HG03439 (cell line): ENCODE data around the gene TCEAL3.
"Not testable (repeated sequence)": the region's sequence is repeated elsewhere in the genome, so short reads cannot be mapped to it uniquely, and the experiment has no call there.

Experiments
- ATAC-seq: cut with Tn5 transposase; IDR thresholded peaks from one replicate; pipeline ENCODE4 v1.9.1; 2021; ENCODE audit warnings: mild to moderate bottlenecking, moderate library complexity; ENCODE audit not compliant: unreplicated experiment

The TCEAL3 gene

GRCh38 chrX:103607364-103608305 is at the start of gene TCEAL3:
TSS of gene TCEAL3 (plus strand) at chrX:103607963. CDS start at chrX:103609065, 1,102 bp downstream.
- ATAC-seq, result peak; percentile 80

DNA sequence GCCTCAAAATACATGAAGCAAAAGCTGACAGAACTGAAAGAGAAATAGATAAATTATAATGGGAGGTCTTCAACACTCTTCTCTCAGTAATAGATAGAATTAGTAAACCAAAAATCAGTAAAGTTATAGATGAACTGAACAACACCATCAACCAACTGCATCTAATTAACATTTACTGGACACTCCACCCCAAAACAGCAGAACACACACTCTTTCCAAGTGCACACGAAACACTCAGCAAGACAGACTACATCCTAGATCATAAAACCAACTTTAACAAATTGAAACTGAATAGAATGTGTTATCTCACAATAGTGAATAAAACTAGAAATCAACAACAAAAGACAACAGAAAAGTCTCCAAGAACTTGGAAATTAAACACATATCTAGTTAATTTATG is 47.5 kb upstream of the TCEAL3 start:
- no peak for ATAC-seq

DNA sequence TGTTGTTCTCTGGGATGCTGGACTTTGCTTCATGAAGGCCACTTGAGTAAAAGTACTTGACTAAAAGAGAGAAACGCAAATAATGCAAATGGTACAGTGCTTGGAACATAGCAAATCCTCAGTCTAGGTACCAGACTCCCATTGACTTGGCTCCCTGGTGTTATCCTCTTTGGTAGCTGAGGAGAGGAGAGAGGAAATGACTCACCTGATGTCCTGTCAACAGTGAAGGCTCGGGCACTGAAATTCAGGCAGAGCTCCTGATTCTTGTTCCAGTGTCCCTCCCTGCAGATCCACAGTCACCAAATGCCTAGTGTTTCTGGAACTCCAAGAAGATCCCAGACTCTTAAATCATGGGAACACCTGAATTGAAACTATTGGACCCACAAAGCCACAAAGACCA is 45.0 kb upstream of the TCEAL3 start:
- ATAC-seq, result no peak

DNA sequence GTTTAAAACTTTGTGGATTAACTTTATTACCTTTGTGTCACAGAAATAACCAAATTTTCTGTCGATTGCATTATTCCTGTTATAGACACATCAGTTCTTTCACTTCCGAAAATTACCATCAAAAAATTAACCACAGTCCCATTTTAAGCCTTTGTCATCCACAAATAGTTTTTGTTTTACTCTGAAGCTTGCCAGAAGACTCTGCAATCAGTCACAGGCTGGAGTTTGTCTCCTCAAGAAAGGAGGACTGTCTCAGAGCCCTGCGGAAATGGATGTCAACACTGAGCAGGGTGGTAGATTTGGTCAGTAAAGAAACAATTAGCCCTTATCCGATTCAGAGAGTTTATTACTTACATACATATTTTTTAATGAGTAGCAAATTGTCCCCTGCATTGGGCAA is 42.6 kb upstream of the TCEAL3 start:
- no peak for ATAC-seq

- no peak for ATAC-seq
Measured at GRCh38 chrX:103565752-103566151, 42.0 kb upstream of the TCEAL3 start.

DNA sequence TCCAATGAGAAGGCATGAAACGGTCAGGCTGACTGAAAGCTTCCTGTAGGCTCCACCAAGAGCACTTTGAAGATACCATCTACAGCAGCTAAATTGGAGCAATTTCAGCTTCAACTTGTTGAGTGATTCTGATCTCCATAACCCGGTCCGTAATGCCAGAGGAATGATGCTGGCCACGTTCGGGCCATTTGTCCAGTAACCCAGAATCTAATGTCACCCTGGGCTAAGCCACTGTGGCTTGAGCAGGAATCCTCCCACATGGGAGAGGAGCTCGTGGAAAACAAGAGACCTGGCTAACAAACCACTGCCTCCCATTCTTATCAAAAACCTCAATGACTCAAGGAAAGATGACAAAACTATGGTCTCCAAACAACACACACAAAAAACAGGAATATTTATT is 36.6 kb upstream of the TCEAL3 start:
- no peak for ATAC-seq

- ATAC-seq, result no peak
Measured at GRCh38 chrX:103571726-103572125, 36.0 kb upstream of the TCEAL3 start.

GRCh38 chrX:103573202-103573601 is 34.6 kb upstream of the TCEAL3 start:
- no peak for ATAC-seq

GRCh38 chrX:103584596-103584995 is 23.2 kb upstream of the TCEAL3 start:
- no peak for ATAC-seq

DNA sequence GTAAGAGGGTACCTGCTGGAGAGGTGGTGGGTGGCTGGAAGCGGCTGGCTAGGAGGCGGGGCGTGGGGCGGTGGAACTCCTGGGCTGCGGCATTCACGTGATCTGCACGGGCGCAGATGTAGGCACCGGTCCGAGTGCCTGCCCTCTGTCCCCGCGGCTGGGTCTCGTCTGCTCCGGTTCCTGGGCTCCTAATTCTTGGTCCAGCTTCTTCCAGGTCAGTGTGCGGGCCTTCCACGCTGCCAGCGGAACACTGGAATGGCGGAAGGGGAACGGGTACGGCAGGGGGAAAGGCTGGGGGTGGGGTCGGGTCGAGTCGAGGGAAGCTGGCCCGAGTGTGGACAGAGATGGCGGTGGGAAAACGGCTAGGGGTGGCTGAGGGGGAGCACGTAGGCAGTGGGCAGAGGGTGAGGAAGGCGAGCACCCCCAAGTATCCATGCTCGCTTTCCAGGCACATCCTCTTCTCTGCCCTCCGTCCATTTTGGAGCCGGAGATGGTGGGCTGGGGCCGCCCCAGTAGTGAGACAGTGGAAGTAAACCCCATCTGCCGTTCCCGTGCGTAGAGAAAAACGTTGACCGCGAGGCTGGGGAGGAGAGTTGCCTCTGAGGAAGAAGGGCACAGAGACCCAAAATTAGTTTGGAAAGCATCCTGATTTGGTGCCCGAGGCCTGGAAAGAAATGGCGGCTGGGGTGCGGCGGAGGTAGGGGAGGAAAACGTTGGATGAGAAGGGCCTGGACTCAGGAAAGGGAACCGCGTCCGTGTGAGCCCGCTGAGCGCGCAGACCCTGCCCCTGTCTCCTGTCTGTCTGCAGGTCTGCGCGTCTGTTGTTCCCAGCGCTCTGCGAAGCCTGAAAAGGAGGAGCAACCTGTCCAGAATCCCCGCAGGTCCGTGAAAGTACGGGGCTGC is 22.1 kb upstream of the TCEAL3 start, which contains the start of gene TCEAL4:
TCEAL4 (plus strand) TSS at position 105 of the 903 bp plus-strand sequence. CDS start 1,161 bp downstream, outside the sequence.
- no peak for ATAC-seq

DNA sequence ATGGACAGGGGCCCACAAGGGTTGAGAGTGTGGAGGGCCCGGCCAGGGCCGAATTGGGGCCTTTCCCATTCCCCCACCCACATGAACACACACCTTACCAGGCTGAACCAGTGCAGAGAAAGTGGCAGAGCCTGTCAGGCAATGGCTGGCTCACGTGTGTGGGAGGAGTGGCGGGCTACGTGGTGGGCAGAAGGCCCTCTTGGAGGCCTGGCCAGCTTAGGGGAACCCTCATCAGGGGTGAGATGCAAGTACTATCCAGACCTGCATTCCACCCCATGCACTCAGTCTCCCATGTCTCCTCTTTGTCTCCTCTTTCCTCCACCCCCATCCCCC is 21.5 kb upstream of the TCEAL3 start:
- ATAC-seq, result no peak

- no peak for ATAC-seq
Measured at GRCh38 chrX:103586659-103587058, 21.1 kb upstream of the TCEAL3 start.

- ATAC-seq, result not testable (repeated sequence)
Measured at GRCh38 chrX:103592295-103592694, 15.5 kb upstream of the TCEAL3 start.

- ATAC-seq, result not testable (repeated sequence)
Measured at GRCh38 chrX:103595202-103595601, 12.6 kb upstream of the TCEAL3 start.

DNA sequence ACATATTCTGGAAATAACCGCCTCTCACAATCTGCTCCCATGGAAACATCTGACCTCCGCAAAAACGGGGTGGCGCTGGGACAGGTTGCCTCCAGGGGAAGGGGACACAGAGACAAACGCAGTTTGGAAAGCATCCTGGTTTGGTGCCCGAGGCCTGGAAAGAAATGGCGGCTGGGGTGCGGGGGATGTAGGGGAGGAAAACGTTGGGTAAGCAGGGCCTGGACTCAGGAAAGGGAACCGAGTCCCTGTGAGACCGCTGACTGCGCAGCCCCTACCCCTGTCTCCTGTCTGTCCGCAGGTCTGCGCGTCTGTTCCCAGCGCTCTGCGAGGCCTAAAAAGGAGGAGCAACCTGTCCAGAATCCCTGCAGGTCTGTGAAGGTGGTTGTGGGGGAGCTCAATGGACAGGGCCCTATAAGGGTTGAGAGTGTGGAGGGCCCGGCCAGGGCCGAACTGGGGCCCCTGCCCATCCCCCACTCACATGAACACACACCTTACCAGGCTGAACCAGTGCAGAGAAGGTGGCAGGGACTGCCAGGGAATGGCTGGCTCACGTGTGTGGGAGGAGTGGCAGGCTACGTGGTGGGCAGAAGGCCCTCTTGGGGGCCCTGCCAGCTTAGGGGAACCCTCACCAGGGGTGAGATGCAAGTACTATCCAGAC is 672 bp downstream of the TCEAL3 start:
- peak; percentile 13 for ATAC-seq

DNA sequence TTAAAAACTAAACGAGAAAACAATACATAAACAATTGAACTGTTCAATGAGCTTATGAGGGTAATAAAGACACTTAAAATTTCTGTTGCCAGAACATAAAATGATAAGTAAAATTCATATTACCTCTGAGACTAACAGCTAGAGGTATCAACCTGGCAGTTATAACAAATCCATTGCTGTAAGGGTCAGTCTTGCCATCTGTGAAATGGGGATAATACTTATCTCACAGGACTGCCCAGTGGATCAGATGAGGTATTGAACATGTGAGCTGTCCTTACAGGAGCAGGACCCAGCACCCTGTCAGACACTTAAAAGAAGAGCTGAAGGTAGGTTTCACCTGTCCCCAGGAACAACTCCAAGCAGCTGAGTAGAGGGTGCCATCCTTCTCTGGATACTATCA is 2.5 kb downstream of the TCEAL3 start:
- ATAC-seq, result no peak

GRCh38 chrX:103613362-103613890 is 5.7 kb downstream of the TCEAL3 start:
- no peak for ATAC-seq

DNA sequence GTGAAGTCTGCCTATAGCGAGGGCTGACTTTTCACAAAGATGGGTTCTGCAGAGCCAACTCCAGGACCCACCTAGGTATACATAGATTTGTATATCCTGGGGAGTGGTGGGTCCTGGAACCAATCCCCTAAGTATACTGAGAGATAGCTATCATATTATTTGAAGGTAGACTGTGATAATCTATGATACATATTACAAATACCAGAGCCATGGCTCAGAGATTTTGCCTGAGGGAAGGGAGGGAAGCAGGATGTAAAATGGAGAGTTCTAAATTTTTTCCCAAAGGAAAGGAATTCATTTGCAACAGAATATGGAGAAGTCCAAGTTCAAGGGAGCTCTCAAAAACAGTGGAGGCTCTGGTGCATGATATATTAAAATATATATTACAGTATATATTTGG is 7.2 kb downstream of the TCEAL3 start:
- no peak for ATAC-seq

GRCh38 chrX:103615781-103616371 is 8.1 kb downstream of the TCEAL3 start:
- ATAC-seq, result no peak

GRCh38 chrX:103616676-103617186 is 9.0 kb downstream of the TCEAL3 start:
- ATAC-seq, result no peak
